H1 (cell line): Measurements from ENCODE around the gene PHETA1. TPM values are rescaled to one million over a fixed set of nuclear protein-coding genes. Genes with fewer than 3 reads are reported as not detected.

Experiments
- CTCF ChIA-PET: fragments of 300-600 bp; sonication (Branson Sonifier 250); formaldehyde crosslinking; loops from one replicate; lab custom pipeline; 2021; ENCODE audit not compliant: partially characterized antibody; lab: Charles Lee
- POLR2A ChIA-PET: fragments of 300-600 bp; sonication (Branson Sonifier 250); formaldehyde crosslinking; loops from one replicate; lab custom pipeline; 2021; ENCODE audit warnings: inconsistent platforms; ENCODE audit not compliant: partially characterized antibody; lab: Charles Lee
- DNase-seq, 2 experiments: peaks; one replicate each; pipeline versions ENCODE4 v3.0.0 to v3.0.0-alpha.2; 2010 to 2022; ENCODE audit warnings: low spot score in 2 of 2, low read depth in 1 of 2, mixed read lengths in 1 of 2
- FAIRE-seq: peaks from 2 replicates; lab custom pipeline; 2011; peaks lifted over from hg19 to GRCh38; lab: Jason Lieb, UNC
- H2AFZ ChIP-seq: 2 replicates; pipeline ENCODE4 v1.8.1; 2012; ENCODE audit warnings: low read length, inconsistent platforms
- H2AK5ac ChIP-seq: 2 replicates; pipeline ENCODE4 v1.6.1; 2013; ENCODE audit warnings: low read depth, low read length
- H2BK120ac ChIP-seq: replicated peaks from 2 replicates; pipeline ENCODE3; 2013; ENCODE audit warnings: low read depth, low read length, inconsistent platforms
- H2BK12ac ChIP-seq: 2 replicates; pipeline ENCODE4 v1.6.1; 2013; ENCODE audit warnings: low read depth, low read length
- H2BK15ac ChIP-seq: 2 replicates; pipeline ENCODE4 v1.6.1; 2013; ENCODE audit warnings: low read length
- H2BK20ac ChIP-seq: 2 replicates; pipeline ENCODE4 v1.6.1; 2013; ENCODE audit warnings: low read length
- H2BK5ac ChIP-seq: 2 replicates; pipeline ENCODE4 v1.6.1; 2013; ENCODE audit warnings: low read depth, low read length
- H3K14ac ChIP-seq: 2 replicates; pipeline ENCODE4 v1.6.1; 2013; ENCODE audit warnings: inconsistent platforms; ENCODE audit not compliant: insufficient read length
- H3K18ac ChIP-seq: 2 replicates; pipeline ENCODE4 v1.6.1; 2013; ENCODE audit warnings: low read length; ENCODE audit errors: extremely low read depth
- H3K23ac ChIP-seq: 2 replicates; pipeline ENCODE4 v1.6.1; 2013; ENCODE audit warnings: inconsistent platforms; ENCODE audit not compliant: insufficient read length
- H3K23me2 ChIP-seq: 2 replicates; pipeline ENCODE4 v1.6.1; 2013; ENCODE audit warnings: low read depth, low read length
- H3K27ac ChIP-seq: 2 replicates; pipeline ENCODE4 v1.6.1; 2011; ENCODE audit warnings: low read depth, low read length, inconsistent platforms
- H3K27me3 ChIP-seq, 4 experiments: replicated peaks in 1 of 4; 1 replicate in 1 of 4; 2 replicates in 3 of 4; pipeline versions ENCODE4 v1.6.1 to v1.8.1; 2011 to 2013; ENCODE audit warnings: low read length in 3 of 4, mild to moderate bottlenecking in 3 of 4, inconsistent platforms in 2 of 4, mixed read lengths in 2 of 4, moderate library complexity in 1 of 4; ENCODE audit not compliant: control insufficient read depth in 3 of 4, insufficient read depth in 3 of 4; ENCODE audit errors: extremely low read depth in 1 of 4
- H3K36me3 ChIP-seq, 4 experiments: 2 replicates each; pipeline versions ENCODE4 v1.6.1 to v1.8.1; 2011 to 2013; ENCODE audit warnings: mild to moderate bottlenecking in 4 of 4, low read length in 3 of 4, moderate library complexity in 2 of 4, control low read depth in 1 of 4, inconsistent platforms in 1 of 4; ENCODE audit not compliant: insufficient read depth in 4 of 4, control insufficient read depth in 2 of 4
- H3K4ac ChIP-seq: replicated peaks from 2 replicates; pipeline ENCODE3; 2013; ENCODE audit warnings: low read length, low read depth, mixed read lengths, inconsistent platforms; ENCODE audit not compliant: insufficient read length
- H3K4me1 ChIP-seq, 4 experiments: replicated peaks in 1 of 4; 1 replicate in 1 of 4; 2 replicates in 3 of 4; pipeline versions ENCODE4 v1.6.1 to v1.8.1; 2011 to 2013; ENCODE audit warnings: low read length in 3 of 4, inconsistent platforms in 2 of 4, mixed read lengths in 1 of 4; ENCODE audit not compliant: insufficient read depth in 4 of 4, control insufficient read depth in 3 of 4
- H3K4me2 ChIP-seq, 2 experiments: 2 replicates each; pipeline versions ENCODE4 v1.6.1 to v1.8.1; 2011 to 2013; ENCODE audit warnings: low read depth in 2 of 2, low read length in 2 of 2, control low read depth in 1 of 2, inconsistent platforms in 1 of 2, mild to moderate bottlenecking in 1 of 2; ENCODE audit not compliant: insufficient read depth in 1 of 2
- H3K4me3 ChIP-seq, 4 experiments: fragments of 200-600, 300-600 bp in 1 of 4; sonication (generic), shearing (Covaris generic), sonication (Bioruptor Twin) in 1 of 4; 2 replicates each; pipeline versions ENCODE4 v1.5.1 to v1.8.1; 2011 to 2016; ENCODE audit warnings: low read length in 4 of 4, low read depth in 3 of 4, control low read depth in 2 of 4, inconsistent platforms in 2 of 4, mild to moderate bottlenecking in 2 of 4, mixed read lengths in 1 of 4, moderate library complexity in 1 of 4; ENCODE audit not compliant: insufficient read depth in 2 of 4; ENCODE audit errors: extremely low read depth in 1 of 4
- H3K56ac ChIP-seq: replicated peaks from 2 replicates; pipeline ENCODE3; 2013; ENCODE audit warnings: low read depth, mild to moderate bottlenecking, mixed read lengths, low read length, inconsistent platforms; ENCODE audit not compliant: insufficient read length
- H3K79me1 ChIP-seq: 2 replicates; pipeline ENCODE4 v1.6.1; 2013; ENCODE audit warnings: low read depth, low read length, control low read depth
- H3K79me2 ChIP-seq, 2 experiments: 2 replicates each; pipeline versions ENCODE4 v1.6.1 to v1.8.1; 2012 to 2013; ENCODE audit warnings: low read length in 2 of 2, mild to moderate bottlenecking in 2 of 2, inconsistent platforms in 1 of 2; ENCODE audit not compliant: insufficient read depth in 2 of 2, control insufficient read depth in 1 of 2
- H3K9ac ChIP-seq, 4 experiments: replicated peaks in 1 of 4; 1 replicate in 1 of 4; 2 replicates in 3 of 4; pipeline versions ENCODE4 v1.6.1 to v1.8.1; 2011 to 2013; ENCODE audit warnings: low read depth in 3 of 4, low read length in 3 of 4, control low read depth in 2 of 4, mild to moderate bottlenecking in 2 of 4, moderate library complexity in 2 of 4, inconsistent platforms in 1 of 4; ENCODE audit errors: extremely low read depth in 1 of 4
- H3K9me3 ChIP-seq, 2 experiments: 2 replicates each; pipeline versions ENCODE4 v1.6.1 to v1.8.1; 2012 to 2013; ENCODE audit warnings: mild to moderate bottlenecking in 2 of 2, moderate library complexity in 2 of 2, control low read depth in 1 of 2, inconsistent platforms in 1 of 2, low read depth in 1 of 2, low read length in 1 of 2, mixed read lengths in 1 of 2; ENCODE audit not compliant: insufficient read depth in 2 of 2
- H4K20me1 ChIP-seq, 2 experiments: replicated peaks in 1 of 2; 2 replicates each; pipeline versions ENCODE3 to v1.8.1; 2011 to 2013; ENCODE audit warnings: inconsistent platforms in 2 of 2, low read length in 2 of 2, mild to moderate bottlenecking in 1 of 2; ENCODE audit not compliant: insufficient read depth in 2 of 2, control insufficient read depth in 1 of 2
- H4K5ac ChIP-seq: 2 replicates; pipeline ENCODE4 v1.6.1; 2013; ENCODE audit warnings: low read length, low read depth, mixed read lengths, inconsistent platforms; ENCODE audit not compliant: insufficient read length
- H4K8ac ChIP-seq: 2 replicates; pipeline ENCODE4 v1.8.0; 2013; ENCODE audit warnings: mild to moderate bottlenecking, moderate library complexity, low read length, inconsistent platforms; ENCODE audit not compliant: insufficient read depth; ENCODE audit errors: extremely low read depth
- H4K91ac ChIP-seq: replicated peaks from 2 replicates; pipeline ENCODE3; 2013; ENCODE audit warnings: low read length, mixed read lengths, inconsistent platforms; ENCODE audit not compliant: insufficient read length
- BACH1 ChIP-seq: IDR thresholded peaks from 2 replicates; pipeline ENCODE4 v1.6.1; 2012; ENCODE audit warnings: low read length, improper control_type of control experiment
- CBX5 ChIP-seq: fragments of 300-800, 300-1000 bp; sonication (generic); IDR thresholded peaks from 2 replicates; pipeline ENCODE4 v1.7.1; 2016; ENCODE audit warnings: antibody characterized with exemption, low read length, low read depth
- EZH2 ChIP-seq: fragments of 200-600 bp; sonication (generic); IDR thresholded peaks from 2 replicates; pipeline ENCODE4 v1.7.1; 2012; ENCODE audit warnings: low read depth, mild to moderate bottlenecking, moderate library complexity, low read length, inconsistent platforms; ENCODE audit not compliant: severe bottlenecking
- FOSL1 ChIP-seq: IDR thresholded peaks from 2 replicates; pipeline ENCODE4 v1.6.1; 2011; ENCODE audit warnings: mild to moderate bottlenecking, low read depth, low read length, moderate library complexity; ENCODE audit not compliant: insufficient read depth
- GABPA ChIP-seq: IDR thresholded peaks from 2 replicates; pipeline ENCODE4 v1.6.1; 2011; ENCODE audit warnings: mild to moderate bottlenecking, low read length, moderate library complexity, borderline replicate concordance; ENCODE audit not compliant: insufficient read depth
- KDM4A ChIP-seq: IDR thresholded peaks from one replicate; pipeline ENCODE4 v1.7.1; 2012; ENCODE audit warnings: low read depth, mild to moderate bottlenecking, moderate library complexity, low read length, inconsistent platforms; ENCODE audit not compliant: severe bottlenecking
- NANOG ChIP-seq: IDR thresholded peaks from 2 replicates; pipeline ENCODE4 v1.6.1; 2011; ENCODE audit warnings: low read length, low read depth, mild to moderate bottlenecking, inconsistent platforms; ENCODE audit not compliant: insufficient read depth, poor library complexity, severe bottlenecking
- RAD21 ChIP-seq, 2 experiments: IDR thresholded peaks in 1 of 2; conservative IDR thresholded peaks in 1 of 2; 2 replicates each; pipeline ENCODE4 v1.6.1; 2011; ENCODE audit warnings: low read depth in 2 of 2, low read length in 2 of 2, improper control_type of control experiment in 1 of 2, inconsistent platforms in 1 of 2, mild to moderate bottlenecking in 1 of 2, moderate library complexity in 1 of 2
- SIN3A ChIP-seq, 2 experiments: IDR thresholded peaks in 1 of 2; conservative IDR thresholded peaks in 1 of 2; 2 replicates each; pipeline ENCODE4 v1.6.1; 2011 to 2012; ENCODE audit warnings: low read length in 2 of 2, improper control_type of control experiment in 1 of 2, low read depth in 1 of 2, mild to moderate bottlenecking in 1 of 2
- SIX5 ChIP-seq: IDR thresholded peaks from 2 replicates; pipeline ENCODE4 v1.6.1; 2011; ENCODE audit warnings: mild to moderate bottlenecking, low read depth, low read length
- SP2 ChIP-seq: IDR thresholded peaks from 2 replicates; pipeline ENCODE4 v1.6.1; 2012; ENCODE audit warnings: mild to moderate bottlenecking, low read length, inconsistent platforms
- SUZ12 ChIP-seq: fragments of 200-600 bp; sonication (generic); IDR thresholded peaks from 2 replicates; pipeline ENCODE4 v1.6.1; 2012; ENCODE audit warnings: mild to moderate bottlenecking, inconsistent platforms, low read length, moderate library complexity, mixed read lengths
- TEAD4 ChIP-seq: IDR thresholded peaks from 2 replicates; pipeline ENCODE4 v1.6.1; 2012; ENCODE audit warnings: low read depth, low read length, inconsistent platforms, mixed read lengths
- YY1 ChIP-seq: IDR thresholded peaks from 2 replicates; pipeline ENCODE4 v1.6.1; 2011; ENCODE audit warnings: low read depth, mild to moderate bottlenecking, low read length
- WGBS, 2 experiments: shearing (Covaris generic) in 1 of 2; methylation state at CpG; one replicate each; pipeline versions ENCODE4 v1.1.6 to v1.1.7; 2013 to 2015; ENCODE audit warnings: low lambda C conversion rate in 2 of 2, mixed read lengths in 2 of 2, inconsistent platforms in 1 of 2, low coverage in 1 of 2, missing lambda C conversion rate in 1 of 2; ENCODE audit not compliant: insufficient replicate concordance in 2 of 2, insufficient coverage in 1 of 2, insufficient read length in 1 of 2; ENCODE audit errors: extremely low coverage in 1 of 2, missing lambda C conversion rate in 1 of 2; 5-methylcytosine and 5-hydroxymethylcytosine counted together
- polyA plus RNA-seq, 7 experiments: library from polyadenylated mRNA; depleted of rRNA in 3 of 7; stranded (reverse) in 5 of 7; unstranded in 2 of 7; fragments of >200 nt in 5 of 7; fragments of 200-250 nt in 2 of 7; gene quantifications; 1 replicate in 5 of 7; 2 replicates in 1 of 7; 4 replicates in 1 of 7; pipeline versions ENCODE4 v1.2.1 to v1.2.3, GENCODE V29; 2011 to 2013; ENCODE audit warnings: missing spikeins in 2 of 7, mixed read lengths in 2 of 7
- total RNA-seq: library from RNA; stranded (reverse); fragmentation: NEBNext Ultra II Directional; extraction: Animal tissue kit (Norgen Biotek cat#: 25700); gene quantifications from 2 replicates; pipeline ENCODE4 v1.2.1, GENCODE V29; 2021

Gene PHETA1
- total and polyA plus RNA-seq, 2 of the 8 experiments (the other 6 are each of a cell fraction or from before 2014, with no cell fraction given): 5.2 to 12.3 TPM

DNA sequence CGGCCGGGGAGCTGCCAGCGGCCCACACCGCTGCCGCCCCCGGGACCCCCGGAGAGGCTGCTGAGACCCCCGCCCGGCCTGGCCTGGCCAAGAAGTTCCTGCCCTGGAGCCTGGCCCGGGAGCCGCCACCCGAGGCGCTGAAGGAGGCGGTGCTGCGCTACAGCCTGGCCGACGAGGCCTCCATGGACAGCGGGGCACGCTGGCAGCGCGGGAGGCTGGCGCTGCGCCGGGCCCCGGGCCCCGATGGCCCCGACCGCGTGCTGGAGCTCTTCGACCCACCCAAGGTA is 49.6 kb upstream of the PHETA1 start:
- DNase-seq: no peak
- H2BK12ac ChIP-seq: no peak overlapping the region
- H4K5ac ChIP-seq: no peak overlapping the region
- H2AK5ac ChIP-seq: no peak overlapping the region
- no peak overlapping the region for H4K91ac ChIP-seq
- FAIRE-seq: no peak
- no peak overlapping the region for H2AFZ ChIP-seq
- no peak overlapping the region for H3K4ac ChIP-seq
- no peak overlapping the region for H3K56ac ChIP-seq
- no peak overlapping the region for H2BK120ac ChIP-seq
- H3K27me3 ChIP-seq: no peaks in the 10 kb centered on the region
- no peak overlapping the region for H2BK15ac ChIP-seq
- no peak overlapping the region for H3K23ac ChIP-seq
- no peaks in the 10 kb centered on the region; the same call in 1 of the 2 replicates for H3K23me2 ChIP-seq
- peaks cover 0 to 18% (median 7%) of the 10 kb centered on the region in 4 experiments; a peak in 3 of 8 replicates for H3K36me3 ChIP-seq
- H4K20me1 ChIP-seq: peaks cover 9 to 15% of the 10 kb centered on the region in 2 experiments
- no peak overlapping the region for H3K9ac ChIP-seq
- H3K27ac ChIP-seq: no peak overlapping the region
- WGBS, 2 experiments: 96% methylated on average over 30 of the region's 30 CpGs; no CpG with 5 or more reads in 1 of the 2 experiments
- no peak overlapping the region for H3K4me2 ChIP-seq
- no peak overlapping the region for H3K18ac ChIP-seq
- TF ChIP-seq YY1 (no peak), BACH1 (no peak), SUZ12 (no peak), FOSL1 (no peak), KDM4A (no peak), SIN3A (conservative IDR thresholded peaks at IDR 0.05 in 1 of 2, IDR thresholded peaks at IDR 0.05 in 1 of 2; ENCODE audit: low read depth in 1 of 2, low read length in 2 of 2) (no peak), TEAD4 (no peak), SIX5 (no peak), NANOG (no peak), EZH2 (no peak), CBX5 (no peak), RAD21 (IDR thresholded peaks at IDR 0.05 in 1 of 2, conservative IDR thresholded peaks at IDR 0.05 in 1 of 2; ENCODE audit: low read depth in 2 of 2, low read length in 2 of 2) (no peak), GABPA (no peak), SP2 (no peak)
- no peak overlapping the region for H3K4me3 ChIP-seq
- peaks cover 11% of the 10 kb centered on the region; the same call in 1 of the 2 replicates for H3K79me1 ChIP-seq
- H3K4me1 ChIP-seq: peaks cover 6 to 19% (median 12%) of the 10 kb centered on the region in 4 experiments; a peak in 6 of 7 replicates
- ChIA-PET CTCF (interaction anchor here (1.0 to 11.1 kb wide), 5 partner anchors 13 to 115 kb away, joined by 3 to 189 read pairs (median 5); partner anchors contain the start of gene SH2B3), POLR2A (interaction anchor here (0.7 to 2.4 kb wide), 6 partner anchors 8 to 36 kb away, joined by 3 to 9 read pairs (median 5); partner anchors contain the start of gene SH2B3)
- no peak overlapping the region for H4K8ac ChIP-seq
- peaks cover 11 to 61% of the 10 kb centered on the region in 2 experiments; a peak in 3 of 4 replicates for H3K79me2 ChIP-seq
- H3K9me3 ChIP-seq: no peaks in the 10 kb centered on the region
- no peak overlapping the region for H2BK20ac ChIP-seq
- H3K14ac ChIP-seq: no peak overlapping the region
- no peak overlapping the region for H2BK5ac ChIP-seq
